A549 (cell line): ENCODE measurements around the gene FNIP2.

Experiments
- CTCF ChIP-seq: fragments of >200 bp; sonication (Bioruptor Twin); formaldehyde crosslinking; IDR thresholded peaks from 3 replicates; pipeline ENCODE4 v1.5.1; 2016
- MYC ChIP-seq: IDR thresholded peaks from 2 replicates; pipeline ENCODE4 v1.6.1; 2012; ENCODE audit warnings: mild to moderate bottlenecking, inconsistent platforms, low read length, improper control_type of control experiment, borderline replicate concordance
- RAD21 ChIP-seq, 2 experiments: fragments of >200 bp in 1 of 2; sonication (Bioruptor Twin) in 1 of 2; formaldehyde crosslinking in 1 of 2; IDR thresholded peaks in 1 of 2; conservative IDR thresholded peaks in 1 of 2; 2 replicates in 1 of 2; 3 replicates in 1 of 2; pipeline ENCODE4 v1.6.1; 2012 to 2018; ENCODE audit warnings: inconsistent platforms in 1 of 2
- TF ChIP-seq, protein P1 (sequence below): IDR thresholded peaks from 2 replicates; pipeline ENCODE4 v1.6.1; 2012; ENCODE audit warnings: low read depth, borderline replicate concordance

GRCh38 chr4:158836002-158836369, 67.2 kb downstream of the FNIP2 start:
- TF ChIP-seq, protein P1, sequence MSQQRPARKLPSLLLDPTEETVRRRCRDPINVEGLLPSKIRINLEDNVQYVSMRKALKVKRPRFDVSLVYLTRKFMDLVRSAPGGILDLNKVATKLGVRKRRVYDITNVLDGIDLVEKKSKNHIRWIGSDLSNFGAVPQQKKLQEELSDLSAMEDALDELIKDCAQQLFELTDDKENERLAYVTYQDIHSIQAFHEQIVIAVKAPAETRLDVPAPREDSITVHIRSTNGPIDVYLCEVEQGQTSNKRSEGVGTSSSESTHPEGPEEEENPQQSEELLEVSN, result no peak
- TF ChIP-seq MYC, result no peak
- no peak for TF ChIP-seq RAD21 (conservative IDR thresholded peaks at IDR 0.05 in 1 of 2, IDR thresholded peaks at IDR 0.05 in 1 of 2)
- TF ChIP-seq CTCF, result no peak
